HG02943 (cell line): ENCODE measurements around the gene C16orf96.

Experiments used
- ATAC-seq: cut with Tn5 transposase; IDR thresholded peaks from one replicate; pipeline ENCODE4 v1.9.1; 2021; ENCODE audit warnings: mild to moderate bottlenecking, low read depth, moderate library complexity; ENCODE audit not compliant: unreplicated experiment

The C16orf96 gene

DNA sequence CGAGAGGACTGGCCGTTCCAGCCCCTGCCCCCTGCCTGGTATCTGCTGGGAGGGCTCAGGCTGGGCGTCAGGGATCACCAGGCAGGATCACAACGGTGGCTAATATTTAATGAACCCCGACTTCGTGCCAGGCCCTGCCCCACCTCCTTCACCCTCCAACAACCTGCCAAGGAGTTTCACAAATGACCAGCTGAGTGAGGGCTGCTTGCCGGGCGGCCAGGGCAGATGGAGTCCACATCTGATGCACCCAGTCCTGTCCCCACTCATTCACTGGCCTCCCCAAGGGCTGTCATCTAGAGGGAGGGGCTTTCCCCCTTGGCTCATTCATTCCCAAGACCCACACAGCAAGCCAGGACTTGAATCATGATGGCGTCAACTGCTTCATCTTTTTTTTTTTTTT lies 41.0 kb downstream of the C16orf96 start:
- ATAC-seq = no peak

- no peak for ATAC-seq
Measured at GRCh38 chr16:4599037-4599436, 42.9 kb downstream of the C16orf96 start.

DNA sequence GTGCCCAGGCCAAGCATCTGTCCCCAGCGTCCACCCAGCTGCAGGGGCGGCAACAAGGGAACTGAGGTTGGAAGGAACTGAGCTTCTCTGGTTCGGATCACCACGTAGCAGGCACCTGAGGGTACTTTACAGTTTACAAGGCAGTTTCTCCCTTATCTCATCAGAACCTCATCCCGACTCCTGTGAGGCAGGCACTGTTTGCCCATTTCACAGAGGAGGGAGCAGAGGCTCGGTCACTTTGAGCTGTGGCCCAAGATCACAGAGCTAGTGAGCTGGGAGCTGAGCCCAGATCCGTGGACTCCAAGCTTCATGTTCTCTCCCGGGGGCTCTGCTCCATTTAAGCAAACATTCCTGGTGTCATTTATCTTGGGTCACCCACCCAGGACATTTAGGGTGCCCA lies 43.4 kb downstream of the C16orf96 start:
- no peak for ATAC-seq

DNA sequence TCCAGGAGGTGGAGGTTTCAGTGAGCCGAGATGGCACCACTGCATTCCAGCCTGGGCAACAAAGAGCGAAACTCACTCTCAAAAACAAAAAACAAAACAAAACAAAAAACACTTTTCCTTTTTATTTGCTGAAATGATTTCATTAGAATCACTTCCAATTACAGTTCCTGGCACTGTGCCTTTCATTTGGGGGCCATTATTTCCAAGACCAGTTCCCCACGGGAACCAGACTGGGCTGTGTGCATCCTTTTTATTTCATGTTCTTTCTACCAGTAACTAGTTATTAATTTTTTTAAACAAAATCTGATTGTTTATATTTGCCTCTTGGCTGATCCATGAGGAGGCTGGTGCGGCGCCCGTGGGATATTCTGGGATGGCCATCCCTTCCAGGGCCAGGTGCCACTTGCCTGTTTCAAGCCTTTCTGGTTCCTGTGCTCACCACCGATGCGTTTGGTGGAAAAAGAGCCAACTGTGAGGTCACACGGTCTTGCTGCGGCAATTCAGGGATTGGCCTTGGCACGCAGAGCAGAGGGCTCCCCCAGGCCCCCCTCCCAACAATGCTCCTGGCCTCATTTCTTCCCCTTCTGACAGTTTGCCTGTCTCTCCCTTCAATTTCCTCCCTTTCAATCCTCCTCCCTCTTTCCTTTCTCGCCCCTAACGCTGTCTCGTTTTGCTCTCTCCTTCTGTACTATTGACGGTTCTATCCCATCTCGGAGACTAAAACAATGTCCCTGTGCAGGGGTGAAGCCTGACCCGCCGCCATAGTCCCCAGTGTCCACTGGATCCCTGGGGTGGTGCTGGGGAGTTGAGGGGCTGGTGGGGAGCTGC lies 45.1 kb downstream of the C16orf96 start:
- ATAC-seq = no peak

GRCh38 chr16:4601864-4602186 lies 45.7 kb downstream of the C16orf96 start:
- no peak for ATAC-seq

- no peak for ATAC-seq
Measured at GRCh38 chr16:4602331-4602730, 46.2 kb downstream of the C16orf96 start.

GRCh38 chr16:4603624-4604170 lies 47.6 kb downstream of the C16orf96 start:
- ATAC-seq = no peak

GRCh38 chr16:4604401-4604800 lies 48.3 kb downstream of the C16orf96 start:
- no peak for ATAC-seq

- no peak for ATAC-seq
Measured at GRCh38 chr16:4606354-4606753, 50.2 kb downstream of the C16orf96 start.

- ATAC-seq = no peak
Measured at GRCh38 chr16:4607841-4608703, 51.9 kb downstream of the C16orf96 start.

GRCh38 chr16:4608704-4608980 lies 52.5 kb downstream of the C16orf96 start:
- no peak for ATAC-seq

GRCh38 chr16:4609200-4610010 lies 53.3 kb downstream of the C16orf96 start:
- ATAC-seq = no peak

GRCh38 chr16:4610011-4611005 lies 54.2 kb downstream of the C16orf96 start:
- no peak for ATAC-seq

- no peak for ATAC-seq
Measured at GRCh38 chr16:4611337-4612021, 55.3 kb downstream of the C16orf96 start.

DNA sequence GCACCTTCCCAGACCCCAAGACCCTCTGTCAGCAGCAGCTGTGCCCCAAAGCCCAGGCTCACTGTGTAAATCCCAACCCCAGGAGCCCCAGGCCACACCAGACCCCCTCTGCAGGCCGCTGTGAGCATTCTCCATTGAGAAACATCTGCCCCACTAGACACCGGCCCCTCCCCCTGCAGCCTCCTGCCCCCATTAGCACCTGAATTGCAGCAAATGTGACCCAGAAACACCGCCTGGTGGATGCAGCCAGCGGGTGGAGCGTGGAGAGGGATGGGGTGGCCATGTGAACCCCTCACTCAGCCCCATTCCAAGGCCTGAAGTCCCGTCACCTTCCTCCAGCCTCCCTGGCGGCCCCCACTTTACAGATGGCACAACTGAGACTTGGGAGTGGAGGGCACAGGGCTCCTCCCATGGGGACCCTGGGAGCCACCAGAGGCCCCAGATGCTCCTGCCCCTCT lies 56.4 kb downstream of the C16orf96 start:
- no peak for ATAC-seq

GRCh38 chr16:4612977-4613635 lies 57.0 kb downstream of the C16orf96 start:
- ATAC-seq = no peak

DNA sequence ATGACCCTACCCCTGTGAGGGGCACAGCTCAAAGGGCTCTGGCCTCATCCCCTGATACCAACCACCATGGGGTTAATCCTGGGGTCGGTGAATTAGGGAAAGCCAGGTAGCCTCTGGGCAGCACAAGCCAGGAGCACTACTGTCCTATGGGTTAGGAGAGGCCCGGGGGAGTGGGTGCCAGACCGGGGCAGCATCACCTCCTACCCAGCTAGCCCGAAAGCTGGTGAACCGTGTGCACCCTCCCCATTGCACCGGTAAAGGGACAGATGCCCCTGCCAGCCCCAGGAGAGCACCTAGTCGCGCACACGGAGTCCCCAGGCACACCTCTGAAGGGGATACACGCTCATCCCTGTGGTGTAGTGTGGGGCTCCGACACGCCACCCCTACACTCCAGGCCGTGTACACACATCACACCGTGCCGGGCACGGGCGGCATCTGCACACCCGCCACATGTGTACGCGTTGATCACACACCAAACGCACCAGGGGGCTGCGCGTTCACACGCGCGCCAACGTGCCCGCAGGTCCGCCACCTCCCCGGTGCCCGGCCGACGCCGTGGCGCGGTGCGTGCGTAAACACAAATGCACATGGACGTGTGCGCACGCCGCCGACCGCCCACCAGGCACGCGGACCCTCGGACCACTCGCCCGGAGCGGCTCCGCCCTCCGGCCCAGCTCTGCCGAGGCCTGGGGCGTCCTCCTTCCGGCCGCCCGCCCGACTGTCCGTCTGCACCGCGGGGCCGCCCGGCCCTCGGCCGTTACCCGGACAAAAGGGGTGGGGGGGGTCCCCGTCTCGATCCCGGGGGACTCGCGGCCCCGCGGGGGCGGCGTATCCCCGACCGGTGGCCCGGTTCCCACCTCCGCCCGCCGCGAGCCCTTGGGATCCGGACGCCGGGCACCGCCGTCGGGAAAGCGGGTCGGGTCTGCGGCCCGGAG lies 57.8 kb downstream of the C16orf96 start:
- ATAC-seq = no peak
